Stimulated activated naive CD8-positive, alpha-beta T cell treated with anti-CD3 and anti-CD28 coated beads, Interleukin-15, amount 100 ng/mL, for 72 hours (primary cell): ENCODE measurements around the gene TCFL5.
A peak's percentile ranks its signal among the peaks of the same experiment; 100 is the strongest.

Experiments used
- ATAC-seq: fragments of 150-1000 bp; cut with Tn5 transposase; 2 replicates; pipeline ENCODE4 v1.10.0; 2021; ENCODE audit warnings: mild to moderate bottlenecking, moderate library complexity
- DNase-seq, 2 donors: peaks; one replicate each; pipeline ENCODE4 v3.0.0; 2021 to 2022
- H3K27ac Mint-ChIP-seq, 2 donors: one replicate each; pipeline ENCODE4 v1.8.0; 2022; ENCODE audit warnings: mild to moderate bottlenecking in 2 of 2, mixed read lengths in 2 of 2, moderate library complexity in 2 of 2
- H3K27me3 Mint-ChIP-seq: one replicate; pipeline ENCODE4 v1.8.0; 2022; ENCODE audit warnings: mixed read lengths
- H3K4me1 Mint-ChIP-seq: one replicate; pipeline ENCODE4 v1.8.0; 2022; ENCODE audit warnings: mild to moderate bottlenecking, mixed read lengths
- H3K4me3 Mint-ChIP-seq, 2 donors: one replicate each; pipeline ENCODE4 v1.8.0; 2022; ENCODE audit warnings: mild to moderate bottlenecking in 2 of 2, mixed read lengths in 2 of 2, moderate library complexity in 1 of 2
- H3K9me3 Mint-ChIP-seq, 2 donors: one replicate each; pipeline ENCODE4 v1.8.0; 2022; ENCODE audit warnings: mixed read lengths in 2 of 2

Gene TCFL5

GRCh38 chr20:62791301-62792181, 70.1 kb downstream of the TCFL5 start:
- no peak overlapping the region for H3K4me3 Mint-ChIP-seq
- DNase-seq (peak; percentile 77 to 84), ATAC-seq (peak; percentile 42)
- H3K27ac Mint-ChIP-seq = peak overlapping the region in 1 of 2 donors; percentile 7
- H3K4me1 Mint-ChIP-seq = peaks cover 52% of the 10 kb centered on the region
- H3K9me3 Mint-ChIP-seq = no peaks in the 10 kb centered on the region
- H3K27me3 Mint-ChIP-seq = no peaks in the 10 kb centered on the region
